ENCODE results near the gene IL12RB2. TPM values are rescaled to one million over a fixed set of nuclear protein-coding genes. Genes with fewer than 3 reads are reported as not detected.

The IL12RB2 gene
- total RNA-seq, 1 experiment from 2014 or later = 0.22 TPM

GRCh38 chr1:67332653-67333529, 25.2 kb downstream of the IL12RB2 start:
- intact Hi-C loops (cut with micrococcal nuclease) = no loop called here
- H3K9me2 ChIP-seq (ENCODE audit: insufficient read depth) = no peaks in the 10 kb centered on the region
- H3K27ac ChIP-seq (ENCODE audit: low read depth, low read length) = no peak overlapping the region
- H3K9me3 ChIP-seq (ENCODE audit: control insufficient read depth in 1 of 2, insufficient read depth in 1 of 2, low read depth in 1 of 2, low read length in 2 of 2) = no peaks in the 10 kb centered on the region
- no peak overlapping the region for H3K4me3 ChIP-seq (replicated peaks in 1 of 2; ENCODE audit: low read depth in 1 of 2, low read length in 2 of 2)
- DNase-seq (ENCODE audit: low read depth, low spot score) (no peak), ATAC-seq (no peak)
- BruUV-seq (replicated peaks) = no TSS peak
- CTCF ChIA-PET = interaction anchor here (0.5 kb wide), 1 partner anchor 71 kb away, joined by 3 read pairs; no protein-coding TSS in a partner anchor
- H3K9ac ChIP-seq (ENCODE audit: low read length) = no peak overlapping the region
- no peaks in the 10 kb centered on the region for H4K20me1 ChIP-seq (ENCODE audit: insufficient read depth)
- RAD21 ChIA-PET (ENCODE audit: low non-redundant PET in 1 of 2, low total read pairs in 2 of 2, uncharacterized antibody in 2 of 2, unreplicated experiment in 2 of 2) = no interaction called here
- no peak for TF ChIP-seq CTCF (IDR thresholded peaks at IDR 0.05 in 2 of 3, conservative IDR thresholded peaks at IDR 0.05 in 1 of 3; ENCODE audit: borderline replicate concordance in 1 of 3, insufficient read depth in 1 of 3, low read depth in 2 of 3, low read length in 2 of 3)
- TF ChIP-seq SIN3A (IDR thresholded peaks at IDR 0.05; ENCODE audit: low read depth) = no peak
- TF ChIP-seq POLR2A (IDR thresholded peaks at IDR 0.05; ENCODE audit: borderline replicate concordance, extremely low read depth, insufficient read depth, insufficient read length) = no peak
- TF ChIP-seq REST (IDR thresholded peaks at IDR 0.05; ENCODE audit: low read depth) = no peak
- no peak for TF ChIP-seq RAD21 (IDR thresholded peaks at IDR 0.05; ENCODE audit: low read depth)
- TF ChIP-seq CEBPB (IDR thresholded peaks at IDR 0.05; ENCODE audit: low read depth) = no peak
- TF ChIP-seq FOSL1 (IDR thresholded peaks at IDR 0.05; ENCODE audit: low read depth) = no peak
- TF ChIP-seq EZH2 (IDR thresholded peaks at IDR 0.05) = no peak
- no peak for TF ChIP-seq ZBTB33 (IDR thresholded peaks at IDR 0.05; ENCODE audit: extremely low read depth, insufficient replicate concordance, low read length)
- TF ChIP-seq POLR2AphosphoS5 (IDR thresholded peaks at IDR 0.05; ENCODE audit: low read depth, low read length) = no peak
- TF ChIP-seq ZNF274 (IDR thresholded peaks at IDR 0.05; ENCODE audit: low read depth, low read length) = no peak
- TF ChIP-seq SRF (IDR thresholded peaks at IDR 0.05; ENCODE audit: low read depth) = no peak
- no peak for TF ChIP-seq CBX3 (IDR thresholded peaks at IDR 0.05; ENCODE audit: low read depth)
- no peak for TF ChIP-seq MAX (IDR thresholded peaks at IDR 0.05)
- no peak for TF ChIP-seq YY1 (IDR thresholded peaks at IDR 0.05; ENCODE audit: extremely low read depth, insufficient replicate concordance, low read depth, low read length)
- TF ChIP-seq SP1 (IDR thresholded peaks at IDR 0.05; ENCODE audit: low read depth) = no peak
- TF ChIP-seq ATF3 (IDR thresholded peaks at IDR 0.05) = no peak
- H3K27me3 ChIP-seq (ENCODE audit: insufficient read depth, low read length) = no peaks in the 10 kb centered on the region
- no peak overlapping the region for H2AFZ ChIP-seq (ENCODE audit: low read depth, low read length, poor library complexity, severe bottlenecking)
- POLR2A ChIA-PET = no interaction called here
- no peaks in the 10 kb centered on the region for H3K79me2 ChIP-seq (ENCODE audit: insufficient read depth, low read length)
- H3K36me3 ChIP-seq (ENCODE audit: control insufficient read depth in 1 of 2, insufficient read depth in 2 of 2, low read length in 2 of 2) = no peaks in the 10 kb centered on the region
- no peaks in the 10 kb centered on the region for H3K4me1 ChIP-seq (ENCODE audit: control insufficient read depth in 1 of 2, insufficient read depth in 2 of 2, low read length in 2 of 2)
- no peak overlapping the region for H3K4me2 ChIP-seq (ENCODE audit: low read length)
